ENCODE data around the gene CCDC15. TPM values are rescaled to one million over a fixed set of nuclear protein-coding genes. Genes with fewer than 3 reads are reported as not detected.

CCDC15 gene
- total RNA-seq, 2 donors from 2014 or later: 3.6 to 7.1 TPM

DNA sequence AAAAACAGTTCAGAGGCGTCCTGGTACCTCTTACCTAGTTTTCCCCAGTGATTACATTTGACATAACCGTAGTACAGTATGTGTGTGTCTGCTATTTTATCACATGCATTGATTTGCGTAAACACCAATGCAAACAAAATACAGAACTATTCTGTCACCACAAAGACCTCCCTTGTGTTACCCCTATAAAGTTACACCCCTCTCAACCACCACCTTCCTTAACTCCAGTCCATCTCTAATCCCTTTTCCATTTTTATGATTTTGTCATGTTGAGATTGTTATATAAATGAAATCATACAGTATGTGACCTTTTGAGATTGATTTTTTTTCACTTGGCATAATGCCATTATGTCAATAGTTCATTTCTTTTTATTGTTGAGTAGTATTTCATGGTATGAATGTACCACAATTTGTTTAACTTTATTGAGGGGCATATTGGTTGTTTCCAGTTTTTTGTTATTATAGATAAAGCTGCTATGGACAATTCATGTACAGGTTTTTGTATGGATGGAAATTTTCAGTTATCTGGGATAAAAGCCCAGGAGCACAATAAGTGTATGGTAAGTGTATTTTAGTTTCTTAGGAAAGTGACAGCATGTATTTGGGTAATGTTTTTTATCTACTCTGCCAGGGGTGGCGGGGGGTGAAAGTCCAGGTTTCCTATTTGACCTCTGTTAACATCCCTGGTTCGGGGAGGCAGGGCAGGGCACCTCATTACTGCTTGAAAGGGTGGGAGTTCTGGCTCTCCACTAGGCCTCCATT lies 103.1 kb downstream of the CCDC15 start:
- intact Hi-C loops (cut with DNase I): no loop called here
- 76% methylated on average over 5 of the region's 5 CpGs for WGBS

DNA sequence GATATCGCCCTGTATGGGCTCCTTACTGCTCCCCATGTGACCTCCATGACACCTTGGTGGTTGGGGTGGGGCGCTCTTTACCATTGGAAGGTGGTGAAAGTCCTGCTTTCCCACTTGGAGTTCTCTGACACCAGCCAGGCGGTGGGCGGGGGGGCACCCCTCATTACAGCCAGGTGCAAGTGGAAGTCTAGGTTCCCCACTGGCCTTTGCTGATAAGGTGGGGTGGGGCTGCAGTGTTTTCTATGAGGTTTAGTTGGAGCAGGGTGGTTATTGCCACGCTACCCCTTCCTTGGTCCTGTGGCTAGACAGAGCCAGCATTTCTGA lies 103.7 kb downstream of the CCDC15 start:
- WGBS: 96% methylated on average over 5 of the region's 5 CpGs
- H3K4me1 ChIP-seq (replicated peaks): no peaks in the 10 kb centered on the region
- intact Hi-C loops (cut with DNase I): no loop called here
- no peaks in the 10 kb centered on the region for H3K9me3 ChIP-seq
- DNase-seq (ENCODE audit: low spot score): no peak
- H3K36me3 ChIP-seq: no peaks in the 10 kb centered on the region
- TF ChIP-seq POLR2AphosphoS5 (IDR thresholded peaks at IDR 0.05) (no peak), POLR2A (IDR thresholded peaks at IDR 0.05) (no peak)
- TF ChIP-seq, protein P1, sequence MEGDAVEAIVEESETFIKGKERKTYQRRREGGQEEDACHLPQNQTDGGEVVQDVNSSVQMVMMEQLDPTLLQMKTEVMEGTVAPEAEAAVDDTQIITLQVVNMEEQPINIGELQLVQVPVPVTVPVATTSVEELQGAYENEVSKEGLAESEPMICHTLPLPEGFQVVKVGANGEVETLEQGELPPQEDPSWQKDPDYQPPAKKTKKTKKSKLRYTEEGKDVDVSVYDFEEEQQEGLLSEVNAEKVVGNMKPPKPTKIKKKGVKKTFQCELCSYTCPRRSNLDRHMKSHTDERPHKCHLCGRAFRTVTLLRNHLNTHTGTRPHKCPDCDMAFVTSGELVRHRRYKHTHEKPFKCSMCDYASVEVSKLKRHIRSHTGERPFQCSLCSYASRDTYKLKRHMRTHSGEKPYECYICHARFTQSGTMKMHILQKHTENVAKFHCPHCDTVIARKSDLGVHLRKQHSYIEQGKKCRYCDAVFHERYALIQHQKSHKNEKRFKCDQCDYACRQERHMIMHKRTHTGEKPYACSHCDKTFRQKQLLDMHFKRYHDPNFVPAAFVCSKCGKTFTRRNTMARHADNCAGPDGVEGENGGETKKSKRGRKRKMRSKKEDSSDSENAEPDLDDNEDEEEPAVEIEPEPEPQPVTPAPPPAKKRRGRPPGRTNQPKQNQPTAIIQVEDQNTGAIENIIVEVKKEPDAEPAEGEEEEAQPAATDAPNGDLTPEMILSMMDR (IDR thresholded peaks at IDR 0.05): no peak
- peak overlapping the region in 1 of 2 donors; percentile 8 for H3K27ac ChIP-seq
- no peak overlapping the region for H3K4me3 ChIP-seq
- no peaks in the 10 kb centered on the region for H3K27me3 ChIP-seq (replicated peaks; ENCODE audit: insufficient read depth)

More for the DNA sequence above, 103.1 kb downstream of the CCDC15 start:
- Histone ChIP-seq H3K4me1 (replicated peaks) (no peaks in the 10 kb centered on the region), H3K36me3 (no peaks in the 10 kb centered on the region), H3K27me3 (replicated peaks; ENCODE audit: insufficient read depth) (no peaks in the 10 kb centered on the region), H3K4me3 (no peak overlapping the region), H3K27ac (peak overlapping the region in 1 of 2 donors; percentile 8), H3K9me3 (no peaks in the 10 kb centered on the region)
- no peak for DNase-seq (ENCODE audit: low spot score)
- no peak for TF ChIP-seq POLR2A (IDR thresholded peaks at IDR 0.05)
- TF ChIP-seq, protein P1 (IDR thresholded peaks at IDR 0.05): no peak
- no peak for TF ChIP-seq POLR2AphosphoS5 (IDR thresholded peaks at IDR 0.05)

DNA sequence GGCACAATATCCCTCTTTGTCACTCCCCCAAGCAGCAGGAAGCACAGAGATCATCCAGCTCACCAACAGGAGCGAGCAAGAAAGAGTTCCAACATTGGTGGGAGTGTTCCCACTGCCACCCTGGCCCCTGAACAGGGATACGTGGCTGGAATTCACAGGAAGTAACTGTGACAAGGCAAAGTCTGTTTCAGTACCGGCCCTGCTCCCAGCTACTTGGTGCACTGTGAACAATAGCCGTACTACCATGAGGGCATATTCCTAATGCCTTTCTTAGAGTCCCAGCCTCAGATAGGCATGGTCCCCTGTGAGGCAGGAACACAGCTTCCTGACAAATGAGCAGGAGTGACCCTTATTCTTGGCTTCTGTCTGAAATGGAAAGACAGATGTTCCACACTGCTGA lies 107.3 kb downstream of the CCDC15 start:
- Histone ChIP-seq H3K36me3 (no peaks in the 10 kb centered on the region), H3K4me1 (replicated peaks) (peaks cover 4% of the 10 kb centered on the region), H3K4me3 (no peak overlapping the region), H3K27me3 (replicated peaks; ENCODE audit: insufficient read depth) (no peaks in the 10 kb centered on the region), H3K9me3 (no peaks in the 10 kb centered on the region), H3K27ac (no peak overlapping the region)
- 71% methylated on average over 4 of the region's 4 CpGs for WGBS
- intact Hi-C loops (cut with DNase I): no loop called here
- TF ChIP-seq POLR2AphosphoS5 (IDR thresholded peaks at IDR 0.05) (no peak), POLR2A (IDR thresholded peaks at IDR 0.05) (no peak)
- no peak for DNase-seq (ENCODE audit: low spot score)

DNA sequence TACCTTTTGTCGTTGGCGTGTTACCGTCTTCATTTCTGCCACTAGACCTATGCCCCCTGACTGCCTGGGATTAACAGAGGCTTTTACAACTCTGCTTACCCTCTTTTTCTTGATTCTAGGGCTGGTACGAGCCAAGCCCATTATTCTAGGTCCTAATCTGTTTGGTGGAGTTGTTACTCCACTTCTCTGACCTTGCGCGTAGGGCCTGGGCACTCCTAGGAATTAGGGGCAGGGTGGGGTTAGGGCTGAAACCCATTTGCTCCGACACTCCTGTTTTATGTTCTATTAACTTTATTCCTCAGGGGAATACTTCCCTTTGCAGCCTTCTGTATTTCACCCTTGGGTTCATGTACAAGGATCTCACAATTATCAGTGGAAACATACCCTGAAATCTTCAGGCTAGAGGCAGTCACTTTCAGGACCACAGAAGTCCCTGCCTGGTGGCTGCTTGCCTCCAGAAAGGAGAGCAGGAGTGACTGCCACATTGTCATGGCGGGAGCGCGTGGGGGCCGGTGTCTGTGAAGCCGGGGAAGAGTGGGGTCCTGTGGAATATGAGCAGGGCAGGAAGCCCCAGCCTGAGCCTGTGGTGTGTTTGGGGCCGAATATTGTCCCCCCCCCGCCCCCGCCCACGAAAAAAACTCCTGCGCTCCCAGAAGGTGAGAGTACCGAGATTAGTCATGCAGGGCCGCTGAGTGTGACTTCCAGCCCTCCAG lies 108.4 kb downstream of the CCDC15 start:
- intact Hi-C loops (cut with DNase I): no loop called here
- H3K27me3 ChIP-seq (replicated peaks; ENCODE audit: insufficient read depth): no peaks in the 10 kb centered on the region
- TF ChIP-seq POLR2A (IDR thresholded peaks at IDR 0.05): no peak
- TF ChIP-seq, protein P1 (IDR thresholded peaks at IDR 0.05): no peak
- TF ChIP-seq POLR2AphosphoS5 (IDR thresholded peaks at IDR 0.05): no peak
- peaks cover 4% of the 10 kb centered on the region for H3K4me1 ChIP-seq (replicated peaks)
- peak overlapping the region; percentile 45 to 50 for H3K4me3 ChIP-seq
- no peak for DNase-seq (ENCODE audit: low spot score)
- H3K9me3 ChIP-seq: no peaks in the 10 kb centered on the region
- 59% methylated on average over 15 of the region's 19 CpGs for WGBS
- peak overlapping the region; percentile 56 to 71 for H3K27ac ChIP-seq
- H3K36me3 ChIP-seq: no peaks in the 10 kb centered on the region

DNA sequence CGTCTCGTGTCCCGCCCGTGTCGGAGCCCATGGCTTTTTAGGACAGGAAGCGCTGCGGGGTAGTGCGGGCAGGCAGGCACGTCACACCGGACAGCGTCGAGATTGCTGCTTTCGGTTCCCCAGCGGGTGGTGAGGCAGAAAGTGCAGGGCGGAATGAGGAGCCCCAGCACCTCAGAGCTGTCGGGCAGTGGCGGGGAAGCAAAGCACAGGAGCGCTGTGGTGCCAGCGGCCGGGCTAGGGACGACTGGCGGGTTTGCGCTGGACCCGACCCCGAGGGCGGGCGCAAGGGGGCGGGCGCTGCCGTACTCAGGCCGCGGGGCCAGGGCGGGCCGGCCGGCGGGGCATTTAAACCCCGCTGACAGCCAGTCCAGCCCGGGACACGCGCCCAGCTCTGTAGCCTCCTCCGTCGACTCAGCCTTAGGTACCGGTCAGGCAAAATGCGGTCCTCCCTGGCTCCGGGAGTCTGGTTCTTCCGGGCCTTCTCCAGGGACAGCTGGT lies 109.0 kb downstream of the CCDC15 start, which contains the start of gene SLC37A2:
Gene SLC37A2 (plus strand): TSS at position 375 of the 498 bp plus-strand sequence. CDS start 63 bp downstream, at position 438.
- H3K4me1 ChIP-seq (replicated peaks): peaks cover 4% of the 10 kb centered on the region
- H3K9me3 ChIP-seq: no peaks in the 10 kb centered on the region
- H3K4me3 ChIP-seq: peak within 1 kb of the TSS; percentile 45 to 50
- H3K27me3 ChIP-seq (replicated peaks; ENCODE audit: insufficient read depth): no peaks in the 10 kb centered on the region
- intact Hi-C loops (cut with DNase I): no loop called here
- no peaks in the 10 kb centered on the region for H3K36me3 ChIP-seq
- H3K27ac ChIP-seq: peak within 1 kb of the TSS; percentile 56 to 71
- DNase-seq (ENCODE audit: low spot score): peak; percentile 52
- under 1% methylated on average over 31 of the region's 46 CpGs for WGBS
- TF ChIP-seq POLR2A (IDR thresholded peaks at IDR 0.05) (peak; percentile 40), POLR2AphosphoS5 (IDR thresholded peaks at IDR 0.05) (peak; percentile 32)
- TF ChIP-seq, protein P1 (IDR thresholded peaks at IDR 0.05): peak in 3 of 4 experiments; percentile 22 to 52 (median 38)
